H9 (cell line): ENCODE measurements around the gene DDAH2. TPM values are rescaled to one million over a fixed set of nuclear protein-coding genes. Genes with fewer than 3 reads are reported as not detected.

Source experiments
- DNase-seq: peaks from one replicate; pipeline ENCODE4 v3.0.0-alpha.2; 2017
- H2AFZ ChIP-seq: one replicate; pipeline ENCODE4 v1.6.1; 2013; ENCODE audit warnings: mild to moderate bottlenecking, low read length, control low read depth, moderate library complexity
- H2AK5ac ChIP-seq: 2 replicates; pipeline ENCODE4 v1.6.1; 2013; ENCODE audit warnings: low read length, control low read depth, mixed read lengths; ENCODE audit not compliant: insufficient read length
- H2BK120ac ChIP-seq: one replicate; pipeline ENCODE4 v1.6.1; 2013; ENCODE audit warnings: low read depth, mild to moderate bottlenecking, low read length, control low read depth, inconsistent platforms; ENCODE audit not compliant: poor library complexity, severe bottlenecking
- H2BK12ac ChIP-seq: 2 replicates; pipeline ENCODE4 v1.6.1; 2013; ENCODE audit warnings: low read length, control low read depth, mixed read lengths, low read depth; ENCODE audit not compliant: insufficient read length
- H2BK15ac ChIP-seq: 2 replicates; pipeline ENCODE4 v1.6.1; 2013; ENCODE audit warnings: low read depth, low read length, control low read depth
- H2BK20ac ChIP-seq: one replicate; pipeline ENCODE4 v1.6.1; 2013; ENCODE audit warnings: low read depth, mild to moderate bottlenecking, low read length, control low read depth, inconsistent platforms; ENCODE audit not compliant: poor library complexity, severe bottlenecking
- H2BK5ac ChIP-seq: 2 replicates; pipeline ENCODE4 v1.6.1; 2013; ENCODE audit warnings: low read length, control low read depth, mixed read lengths; ENCODE audit not compliant: insufficient read length
- H3K14ac ChIP-seq: 2 replicates; pipeline ENCODE4 v1.6.1; 2013; ENCODE audit warnings: low read length, control low read depth; ENCODE audit not compliant: insufficient read depth
- H3K18ac ChIP-seq: 2 replicates; pipeline ENCODE4 v1.6.1; 2013; ENCODE audit warnings: low read depth, mild to moderate bottlenecking, mixed read lengths, low read length, control low read depth; ENCODE audit not compliant: insufficient read length
- H3K23ac ChIP-seq: 2 replicates; pipeline ENCODE4 v1.6.1; 2013; ENCODE audit warnings: low read length, control low read depth, mixed read lengths, low read depth; ENCODE audit not compliant: insufficient read length
- H3K23me2 ChIP-seq: 2 replicates; pipeline ENCODE4 v1.6.1; 2013; ENCODE audit warnings: low read depth, mild to moderate bottlenecking, mixed read lengths, low read length, control low read depth; ENCODE audit not compliant: insufficient read length, poor library complexity, severe bottlenecking
- H3K27ac ChIP-seq: 2 replicates; pipeline ENCODE4 v1.5.1; 2013; ENCODE audit warnings: low read length, control low read depth, mixed read lengths, low read depth; ENCODE audit not compliant: insufficient read length
- H3K27me3 ChIP-seq: 2 replicates; pipeline ENCODE4 v1.6.1; 2013; ENCODE audit warnings: low read length, control low read depth, inconsistent platforms; ENCODE audit not compliant: insufficient read depth
- H3K4ac ChIP-seq: 2 replicates; pipeline ENCODE4 v1.6.1; 2013; ENCODE audit warnings: low read depth, mild to moderate bottlenecking, control low read depth, inconsistent platforms, low read length, moderate library complexity
- H3K4me1 ChIP-seq: 2 replicates; pipeline ENCODE4 v1.6.1; 2013; ENCODE audit warnings: low read length, control low read depth, inconsistent platforms; ENCODE audit not compliant: insufficient read depth
- H3K4me2 ChIP-seq: 2 replicates; pipeline ENCODE4 v1.6.1; 2013; ENCODE audit warnings: low read length, control low read depth, mixed read lengths; ENCODE audit not compliant: insufficient read length, insufficient read depth
- H3K56ac ChIP-seq: 2 replicates; pipeline ENCODE4 v1.6.1; 2013; ENCODE audit warnings: low read depth, mild to moderate bottlenecking, mixed read lengths, low read length, control low read depth; ENCODE audit not compliant: insufficient read length
- H3K79me1 ChIP-seq: 2 replicates; pipeline ENCODE4 v1.6.1; 2013; ENCODE audit warnings: low read depth, mild to moderate bottlenecking, moderate library complexity, low read length, control low read depth, inconsistent platforms; ENCODE audit not compliant: insufficient read depth, poor library complexity, severe bottlenecking
- H3K79me2 ChIP-seq: 2 replicates; pipeline ENCODE4 v1.6.1; 2013; ENCODE audit warnings: low read length, control low read depth, inconsistent platforms; ENCODE audit not compliant: insufficient read depth
- H3K9ac ChIP-seq: 2 replicates; pipeline ENCODE4 v1.6.1; 2013; ENCODE audit warnings: low read length, control low read depth, mixed read lengths; ENCODE audit not compliant: insufficient read length; ENCODE audit errors: extremely low read depth
- H3K9me3 ChIP-seq: one replicate; pipeline ENCODE4 v1.6.1; 2013; ENCODE audit warnings: low read depth, low read length, inconsistent platforms; ENCODE audit not compliant: control insufficient read depth
- H3T11ph ChIP-seq: one replicate; pipeline ENCODE4 v1.6.1; 2013; ENCODE audit warnings: mild to moderate bottlenecking, low read length, control low read depth, inconsistent platforms
- H4K20me1 ChIP-seq: one replicate; pipeline ENCODE4 v1.6.1; 2013; ENCODE audit not compliant: control insufficient read depth, insufficient read length, insufficient read depth
- H4K5ac ChIP-seq: 2 replicates; pipeline ENCODE4 v1.6.1; 2013; ENCODE audit warnings: low read depth, mild to moderate bottlenecking, mixed read lengths, low read length, control low read depth; ENCODE audit not compliant: insufficient read length
- H4K8ac ChIP-seq: replicated peaks from 2 replicates; pipeline ENCODE4 v1.6.1; 2013; ENCODE audit warnings: low read length, control low read depth, mixed read lengths, low read depth; ENCODE audit not compliant: insufficient read length
- H4K91ac ChIP-seq: 2 replicates; pipeline ENCODE4 v1.6.1; 2013; ENCODE audit warnings: low read depth, mild to moderate bottlenecking, moderate library complexity, mixed read lengths, low read length, control low read depth; ENCODE audit not compliant: insufficient read length
- H3K27ac Mint-ChIP-seq, 3 experiments: 2 replicates in 2 of 3; 3 replicates in 1 of 3; pipeline ENCODE4 v1.8.0; 2020 to 2021; ENCODE audit warnings: mixed read lengths in 3 of 3, mild to moderate bottlenecking in 1 of 3, moderate library complexity in 1 of 3
- H3K27me3 Mint-ChIP-seq: 2 replicates; pipeline ENCODE4 v1.8.0; 2021; ENCODE audit warnings: low read depth, mild to moderate bottlenecking, moderate library complexity, mixed read lengths
- H3K36me3 Mint-ChIP-seq, 3 experiments: 2 replicates in 2 of 3; 3 replicates in 1 of 3; pipeline ENCODE4 v1.8.0; 2020 to 2021; ENCODE audit warnings: low read depth in 3 of 3, mixed read lengths in 3 of 3; ENCODE audit not compliant: insufficient read depth in 1 of 3
- H3K4me1 Mint-ChIP-seq, 2 experiments: 2 replicates each; pipeline ENCODE4 v1.8.0; 2020; ENCODE audit warnings: mixed read lengths in 2 of 2
- H3K4me3 Mint-ChIP-seq, 2 experiments: 2 replicates in 1 of 2; 3 replicates in 1 of 2; pipeline ENCODE4 v1.8.0; 2020 to 2021; ENCODE audit warnings: mild to moderate bottlenecking in 2 of 2, mixed read lengths in 2 of 2, moderate library complexity in 1 of 2
- H3K9me3 Mint-ChIP-seq, 2 experiments: 2 replicates in 1 of 2; 3 replicates in 1 of 2; pipeline ENCODE4 v1.8.0; 2020; ENCODE audit warnings: mild to moderate bottlenecking in 2 of 2, mixed read lengths in 2 of 2, moderate library complexity in 1 of 2
- WGBS: extraction: QIAGEN DNeasy Blood & Tissue Kit; methylation state at CpG from one replicate; pipeline ENCODE4 v1.1.7; 2013; ENCODE audit warnings: missing lambda C conversion rate, low lambda C conversion rate, mixed read lengths; ENCODE audit not compliant: insufficient read length; ENCODE audit errors: extremely low coverage; 5-methylcytosine and 5-hydroxymethylcytosine counted together
- total RNA-seq: library from RNA; stranded (reverse); gene quantifications from 2 replicates; pipeline ENCODE4 v1.2.1, GENCODE V29; 2021
- TF ChIP-seq, protein P1 (sequence below): fragments of 200-600 bp; sonication (generic); conservative IDR thresholded peaks from 3 replicates; pipeline ENCODE4 v1.8.0; 2021; ENCODE audit warnings: antibody characterized with exemption, mild to moderate bottlenecking

DDAH2 gene
- total RNA-seq, 1 experiment from 2014 or later, result 73.2 TPM

DNA sequence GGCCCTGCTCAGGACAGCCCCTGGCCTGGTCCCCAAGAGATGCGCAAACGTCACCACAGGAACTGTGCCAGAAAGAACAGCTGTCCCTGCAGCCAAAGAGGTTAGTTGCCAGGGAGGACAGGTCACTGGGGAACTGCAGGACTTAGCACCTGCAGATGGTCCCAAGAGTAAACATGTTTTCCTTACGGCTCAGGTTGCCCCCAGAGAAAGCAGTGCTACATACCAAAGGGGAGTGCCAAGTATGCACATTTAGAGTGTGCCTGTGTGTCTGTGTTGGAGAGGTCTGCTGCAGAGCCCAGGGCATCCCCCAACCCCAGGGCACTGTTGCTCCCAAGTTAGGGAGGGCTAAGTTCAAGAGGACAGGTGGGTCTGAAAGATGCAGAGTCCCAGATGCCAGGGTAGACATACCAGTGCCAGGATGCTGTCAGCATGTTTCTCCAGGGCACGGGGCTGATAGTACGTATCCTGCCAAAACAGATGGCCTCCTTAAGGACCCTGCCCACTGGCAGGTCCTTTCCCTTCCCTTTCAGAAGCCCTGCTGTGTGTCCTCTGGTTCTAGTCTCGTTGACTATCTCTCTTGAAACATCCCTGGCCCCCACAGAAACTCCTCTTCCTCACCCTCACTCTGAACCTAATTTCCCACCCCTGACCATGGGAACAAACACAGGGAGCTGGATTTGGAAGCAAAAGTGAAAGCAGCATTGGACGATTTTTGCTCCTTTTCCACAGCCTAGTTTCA, 27.3 kb downstream of the DDAH2 start:
- Mint-ChIP-seq H3K4me3 (peak overlapping the region; percentile 96 to 98), H3K36me3 (peaks cover 4 to 27% (median 4%) of the 10 kb centered on the region in 3 experiments; a peak in 5 of 7 replicates), H3K27ac (peak overlapping the region in 2 of 3 experiments; percentile 96; a peak in 4 of 7 replicates), H3K27me3 (peaks cover 1% of the 10 kb centered on the region; the same call in 1 of the 2 replicates), H3K9me3 (no peaks in the 10 kb centered on the region; a peak in 1 of 5 replicates), H3K4me1 (peaks cover 11% of the 10 kb centered on the region in 2 experiments)
- no peak overlapping the region for H3K18ac ChIP-seq
- H2BK15ac ChIP-seq, result no peak overlapping the region
- H3K23ac ChIP-seq, result no peak overlapping the region
- peaks cover 2% of the 10 kb centered on the region; the same call in 1 of the 2 replicates for H3K79me2 ChIP-seq
- peaks cover 4% of the 10 kb centered on the region; the same call in 1 of the 2 replicates for H3K4me1 ChIP-seq
- H3K14ac ChIP-seq, result no peak overlapping the region; the same call in 1 of the 2 replicates
- no peak overlapping the region for H3K27ac ChIP-seq
- TF ChIP-seq, protein P1, sequence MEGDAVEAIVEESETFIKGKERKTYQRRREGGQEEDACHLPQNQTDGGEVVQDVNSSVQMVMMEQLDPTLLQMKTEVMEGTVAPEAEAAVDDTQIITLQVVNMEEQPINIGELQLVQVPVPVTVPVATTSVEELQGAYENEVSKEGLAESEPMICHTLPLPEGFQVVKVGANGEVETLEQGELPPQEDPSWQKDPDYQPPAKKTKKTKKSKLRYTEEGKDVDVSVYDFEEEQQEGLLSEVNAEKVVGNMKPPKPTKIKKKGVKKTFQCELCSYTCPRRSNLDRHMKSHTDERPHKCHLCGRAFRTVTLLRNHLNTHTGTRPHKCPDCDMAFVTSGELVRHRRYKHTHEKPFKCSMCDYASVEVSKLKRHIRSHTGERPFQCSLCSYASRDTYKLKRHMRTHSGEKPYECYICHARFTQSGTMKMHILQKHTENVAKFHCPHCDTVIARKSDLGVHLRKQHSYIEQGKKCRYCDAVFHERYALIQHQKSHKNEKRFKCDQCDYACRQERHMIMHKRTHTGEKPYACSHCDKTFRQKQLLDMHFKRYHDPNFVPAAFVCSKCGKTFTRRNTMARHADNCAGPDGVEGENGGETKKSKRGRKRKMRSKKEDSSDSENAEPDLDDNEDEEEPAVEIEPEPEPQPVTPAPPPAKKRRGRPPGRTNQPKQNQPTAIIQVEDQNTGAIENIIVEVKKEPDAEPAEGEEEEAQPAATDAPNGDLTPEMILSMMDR, result no peak
- no peaks in the 10 kb centered on the region for H3K27me3 ChIP-seq
- peak overlapping the region; percentile 79 for H3K9ac ChIP-seq
- peaks cover 6% of the 10 kb centered on the region for H3K79me1 ChIP-seq
- H4K8ac ChIP-seq, result no peak overlapping the region
- no peak overlapping the region for H3K56ac ChIP-seq
- no peak overlapping the region for H3K4ac ChIP-seq
- H2BK20ac ChIP-seq, result no peak overlapping the region
- no peak overlapping the region for H2AK5ac ChIP-seq
- H4K5ac ChIP-seq, result no peak overlapping the region
- peak overlapping the region; percentile 36 for H2BK12ac ChIP-seq
- H2BK5ac ChIP-seq, result no peak overlapping the region
- no peak overlapping the region for H2AFZ ChIP-seq
- no peak overlapping the region for H2BK120ac ChIP-seq
- H3K23me2 ChIP-seq, result peaks cover 6% of the 10 kb centered on the region
- DNase-seq, result no peak
- H4K91ac ChIP-seq, result no peak overlapping the region
- H3K9me3 ChIP-seq, result no peaks in the 10 kb centered on the region
- WGBS, result no CpG with 5 or more reads among the region's 7 CpGs
- H4K20me1 ChIP-seq, result no peaks in the 10 kb centered on the region
- no peak overlapping the region for H3T11ph ChIP-seq
- peak overlapping the region; percentile 91 for H3K4me2 ChIP-seq
